Measurements from ENCODE around the gene DKK3. TPM values are rescaled to one million over a fixed set of nuclear protein-coding genes. Genes with fewer than 3 reads are reported as not detected.

The DKK3 gene
- total and polyA plus RNA-seq, 2 of the 13 experiments (the other 11 are each of a cell fraction or from before 2014, with no cell fraction given) = 0.09 to 0.67 TPM

GRCh38 chr11:11949482-11949881 is 58.9 kb downstream of the DKK3 start:
- Histone ChIP-seq H3K4me2 (ENCODE audit: low read depth, low read length) (no peak overlapping the region), H3K27me3 (ENCODE audit: control insufficient read depth in 1 of 2, insufficient read depth in 2 of 2, low read length in 2 of 2) (no peaks in the 10 kb centered on the region), H3K4me1 (ENCODE audit: insufficient read depth, low read length) (peaks cover 17% of the 10 kb centered on the region), H3K36me3 (replicated peaks in 1 of 2; ENCODE audit: control insufficient read depth in 1 of 2, insufficient read depth in 2 of 2, low read length in 2 of 2) (peaks cover 5 to 26% of the 10 kb centered on the region in 2 experiments), H3K27ac (ENCODE audit: extremely low read length, insufficient read depth, low read length) (no peak overlapping the region), H3K79me2 (ENCODE audit: insufficient read depth, low read length) (no peaks in the 10 kb centered on the region), H3K9me3 (ENCODE audit: low read length) (no peaks in the 10 kb centered on the region), H3K4me3 (replicated peaks in 1 of 3; ENCODE audit: insufficient read depth in 1 of 3, low read depth in 2 of 3, low read length in 3 of 3) (no peak overlapping the region), H4K20me1 (ENCODE audit: insufficient read depth, low read length) (peaks cover 3% of the 10 kb centered on the region; the same call in 1 of the 2 replicates), H3K9ac (ENCODE audit: insufficient read depth, low read depth, low read length) (no peak overlapping the region), H2AFZ (ENCODE audit: low read length) (no peak overlapping the region)
- ATAC-seq = no peak
- POLR2A ChIA-PET = no interaction called here
- TF ChIP-seq CENPX (CRISPR knock-in tag; IDR thresholded peaks at IDR 0.05) = no peak
- TF ChIP-seq MYC (CRISPR knock-in tag; IDR thresholded peaks at IDR 0.05; ENCODE audit: borderline replicate concordance) = no peak
- no peak for TF ChIP-seq TFE3 (CRISPR knock-in tag; IDR thresholded peaks at IDR 0.05)
- no peak for TF ChIP-seq MLLT10 (CRISPR knock-in tag; IDR thresholded peaks at IDR 0.05)
- no peak for TF ChIP-seq ZNF580 (CRISPR knock-in tag; IDR thresholded peaks at IDR 0.05; ENCODE audit: borderline replicate concordance, low read depth)
- TF ChIP-seq ZNF143 (CRISPR knock-in tag; IDR thresholded peaks at IDR 0.05) = no peak
- no peak for TF ChIP-seq DMTF1 (CRISPR knock-in tag; IDR thresholded peaks at IDR 0.05)
- no peak for TF ChIP-seq SMAD9 (CRISPR knock-in tag; IDR thresholded peaks at IDR 0.05)
- TF ChIP-seq CBX5 (CRISPR knock-in tag; IDR thresholded peaks at IDR 0.05; ENCODE audit: borderline replicate concordance) = no peak
- TF ChIP-seq TMF1 (CRISPR knock-in tag; IDR thresholded peaks at IDR 0.05; ENCODE audit: low read depth) = no peak
- no peak for TF ChIP-seq NRL (CRISPR knock-in tag; IDR thresholded peaks at IDR 0.05; ENCODE audit: borderline replicate concordance)
- no peak for TF ChIP-seq FOXK1 (CRISPR knock-in tag; IDR thresholded peaks at IDR 0.05; ENCODE audit: borderline replicate concordance, low read depth)
- no peak for TF ChIP-seq ZNF784 (CRISPR knock-in tag; IDR thresholded peaks at IDR 0.05; ENCODE audit: borderline replicate concordance)
- TF ChIP-seq MED8 (CRISPR knock-in tag; IDR thresholded peaks at IDR 0.05; ENCODE audit: insufficient replicate concordance) = no peak
- no peak for TF ChIP-seq ZMYM4 (CRISPR knock-in tag; IDR thresholded peaks at IDR 0.05)
- TF ChIP-seq ZNF567 (CRISPR knock-in tag; IDR thresholded peaks at IDR 0.05; ENCODE audit: borderline replicate concordance) = no peak
- CTCF ChIA-PET (ENCODE audit: low intra/inter-chr PET ratio, low total read pairs) = no interaction called here
- DNase-seq (ENCODE audit: low spot score) = no peak
- intact Hi-C loops (cut with micrococcal nuclease; ENCODE audit: unreplicated experiment) = no loop called here
- BruUV-seq (replicated peaks) = no TSS peak
- in situ Hi-C loops (cut with HindIII; ENCODE audit: extremely low pct_ligation_motif_present, low pct_unique_long_range_greater_than_20kb) = no loop called here
- FAIRE-seq = no peak

Data from HepG2 (cell line).